K562 (cell line): ENCODE results near the gene C16orf89. TPM values are rescaled to one million over a fixed set of nuclear protein-coding genes. Genes with fewer than 3 reads are reported as not detected.

ENCODE experiments used
- ATAC-seq: fragments of 200-7000 bp; cut with Tn5 transposase; 3 replicates; pipeline ENCODE4 v1.9.1; 2020; ENCODE audit warnings: moderate library complexity
- BruUV-seq: library from RNA; stranded (reverse); fragments of 400-500 nt; replicated peaks from 2 replicates; lab custom pipeline; 2021; lab: Mats Ljungman, UMichigan
- CTCF ChIA-PET: fragments of 300-600 bp; formaldehyde crosslinking; extraction: SDS; loops from one replicate; lab custom pipeline; 2021; ENCODE audit warnings: low intra/inter-chr PET ratio; lab: Yijun Ruan, JAX
- POLR2A ChIA-PET: fragments of 300-600, 350-650 bp; sonication (Branson Sonifier 250); formaldehyde crosslinking; extraction: SDS; loops from one replicate; lab custom pipeline; 2021; ENCODE audit warnings: antibody characterized with exemption, inconsistent platforms; lab: Yijun Ruan, JAX
- DNase-seq, 4 experiments: peaks; one replicate each; pipeline versions ENCODE4 v3.0.0 to v3.0.0-alpha.2; 2011 to 2018; ENCODE audit warnings: low spot score in 3 of 4, mixed read lengths in 3 of 4; ENCODE audit errors: extremely low read depth in 1 of 4
- FAIRE-seq: peaks from 2 replicates; lab custom pipeline; 2011; peaks lifted over from hg19 to GRCh38; lab: Jason Lieb, UNC
- H2AFZ ChIP-seq: 2 replicates; pipeline ENCODE4 v1.6.0; 2011; ENCODE audit warnings: low read depth, low read length, control low read depth, inconsistent platforms
- H3K27ac ChIP-seq: fragments of 200-600 bp; 3 replicates; pipeline ENCODE4 v1.8.0; 2011; ENCODE audit warnings: low read depth, mild to moderate bottlenecking, control low read depth, inconsistent platforms, low read length, moderate library complexity, mixed read lengths; ENCODE audit errors: extremely low read depth
- H3K27me3 ChIP-seq, 2 experiments: fragments of 300-600 bp in 1 of 2; 2 replicates in 1 of 2; 3 replicates in 1 of 2; pipeline versions ENCODE4 v1.6.0 to v1.8.0; 2011; ENCODE audit warnings: inconsistent platforms in 2 of 2, low read length in 2 of 2, mild to moderate bottlenecking in 1 of 2, mixed read lengths in 1 of 2, moderate library complexity in 1 of 2; ENCODE audit not compliant: control insufficient read depth in 2 of 2, insufficient read depth in 2 of 2
- H3K36me3 ChIP-seq: fragments of 300-600 bp; 3 replicates; pipeline ENCODE4 v1.8.0; 2011; ENCODE audit warnings: mild to moderate bottlenecking, low read length, inconsistent platforms; ENCODE audit not compliant: control insufficient read depth, insufficient read depth
- H3K4me1 ChIP-seq, 2 experiments: fragments of 200-600 bp in 1 of 2; replicated peaks in 1 of 2; 2 replicates in 1 of 2; 3 replicates in 1 of 2; pipeline versions ENCODE4 v1.5.1 to v1.8.0; 2011; ENCODE audit warnings: inconsistent platforms in 2 of 2, low read length in 2 of 2, mild to moderate bottlenecking in 1 of 2, mixed read lengths in 1 of 2, moderate library complexity in 1 of 2; ENCODE audit not compliant: control insufficient read depth in 2 of 2, insufficient read depth in 2 of 2
- H3K4me2 ChIP-seq: 2 replicates; pipeline ENCODE4 v1.6.1; 2011; ENCODE audit warnings: low read length, control low read depth, inconsistent platforms, mixed read lengths; ENCODE audit not compliant: insufficient read depth
- H3K4me3 ChIP-seq: fragments of 200-600 bp; sonication (generic), shearing (Covaris generic); 2 replicates; pipeline ENCODE4 v1.5.1; 2016; ENCODE audit warnings: control low read depth, inconsistent platforms
- H3K79me2 ChIP-seq: fragments of 200-600 bp; 3 replicates; pipeline ENCODE4 v1.8.0; 2011; ENCODE audit warnings: low read length, inconsistent platforms; ENCODE audit not compliant: control insufficient read depth, insufficient read depth
- H3K9ac ChIP-seq, 2 experiments: 2 replicates each; pipeline versions ENCODE4 v1.6.0 to v1.6.1; 2011; ENCODE audit warnings: low read depth in 2 of 2, low read length in 2 of 2, control low read depth in 1 of 2, inconsistent platforms in 1 of 2, mild to moderate bottlenecking in 1 of 2, mixed read lengths in 1 of 2; ENCODE audit not compliant: insufficient read depth in 1 of 2
- H3K9me1 ChIP-seq: one replicate; pipeline ENCODE4 v1.6.0; 2011; ENCODE audit warnings: inconsistent platforms, mild to moderate bottlenecking, low read length, moderate library complexity; ENCODE audit not compliant: control insufficient read depth, insufficient read depth
- H3K9me3 ChIP-seq: replicated peaks from 2 replicates; pipeline ENCODE4 v1.5.1; 2011; ENCODE audit warnings: low read depth, low read length, inconsistent platforms; ENCODE audit not compliant: control insufficient read depth, insufficient read depth
- H4K20me1 ChIP-seq: replicated peaks from 2 replicates; pipeline ENCODE4 v1.6.1; 2011; ENCODE audit warnings: low read length, inconsistent platforms, mixed read lengths; ENCODE audit not compliant: control insufficient read depth, insufficient read depth
- BCOR ChIP-seq: fragments of 450-650 bp; IDR thresholded peaks from 2 replicates; pipeline ENCODE4 v1.6.1; 2016
- CAMTA2 ChIP-seq: fragments of 250-450 bp; sonication (Bioruptor Pico); conservative IDR thresholded peaks from 2 replicates; pipeline ENCODE4 v1.5.1; 2022
- COPS2 ChIP-seq: fragments of 450-650 bp; conservative IDR thresholded peaks from 2 replicates; pipeline ENCODE4 v1.6.1; 2016; ENCODE audit warnings: mild to moderate bottlenecking, moderate library complexity
- ESRRA ChIP-seq: fragments of 450-650 bp; IDR thresholded peaks from 2 replicates; pipeline ENCODE4 v1.6.1; 2014; ENCODE audit warnings: low read depth, mild to moderate bottlenecking, moderate library complexity, borderline replicate concordance
- GABPB1 ChIP-seq: sonication (generic); formaldehyde crosslinking; IDR thresholded peaks from 2 replicates; pipeline ENCODE4 v1.8.0; 2022; ENCODE audit warnings: mild to moderate bottlenecking, missing genetic modification reagents
- U2AF2 ChIP-seq: fragments of 200-400 bp; formaldehyde crosslinking; optimal IDR thresholded peaks from 2 replicates; pipeline ENCODE3; 2017; ENCODE audit warnings: low read depth, mild to moderate bottlenecking, low read length
- ZFP36 ChIP-seq: fragments of 150-350 bp; IDR thresholded peaks from 2 replicates; pipeline ENCODE4 v1.6.1; 2018; ENCODE audit warnings: low read length, low read depth; ENCODE audit not compliant: partially characterized antibody
- ZKSCAN8 ChIP-seq: fragments of 200-800 bp; sonication (Bioruptor generic); IDR thresholded peaks from 2 replicates; pipeline ENCODE4 v1.6.1; 2016; ENCODE audit warnings: missing genetic modification characterization, missing compliant biosample characterization
- ZNF408 ChIP-seq: fragments of 250-450 bp; sonication (Bioruptor Pico); IDR thresholded peaks from 2 replicates; pipeline ENCODE4 v1.4.0; 2020; ENCODE audit warnings: low read depth, mild to moderate bottlenecking, moderate library complexity
- WGBS: fragments of 100-300 bp; shearing (Covaris generic); methylation state at CpG from one replicate; pipeline ENCODE4 v1.1.6; 2016; ENCODE audit warnings: low coverage, mixed read lengths; ENCODE audit not compliant: insufficient coverage; ENCODE audit errors: missing lambda C conversion rate; 5-methylcytosine and 5-hydroxymethylcytosine counted together
- in situ Hi-C: fragments of 300-500 bp; cut with MboI; formaldehyde crosslinking; loops from 4 replicates; pipeline ENCODE4 v1.15.0; 2018; ENCODE audit warnings: inconsistent platforms, mixed read lengths
- intact Hi-C: fragments of 100-400 bp; cut with micrococcal nuclease; formaldehyde crosslinking; loops from 2 replicates; pipeline ENCODE4 v1.14.2; 2022
- polyA plus RNA-seq, 8 experiments: library from polyadenylated mRNA; depleted of rRNA in 4 of 8; stranded (reverse) in 5 of 8; unstranded in 3 of 8; fragments of >200 nt; fragmentation: Nextera tagmentation in 2 of 8; fragmentation: Illumina TruSeq in 1 of 8; extraction: Ambion mirVana in 2 of 8; extraction: Trizol in 1 of 8; gene quantifications; 2 replicates each; pipeline versions ENCODE4 v1.2.1 to v1.2.3, GENCODE V29; 2011 to 2014; ENCODE audit warnings: inconsistent platforms in 1 of 8, missing spikeins in 1 of 8
- total RNA-seq, 7 experiments: library from RNA; depleted of rRNA in 6 of 7; stranded (reverse); fragments of >200 nt in 6 of 7; fragmentation: Illumina TruSeq in 2 of 7; extraction: Trizol in 2 of 7; gene quantifications; 2 replicates each; pipeline versions ENCODE4 v1.2.1 to v1.2.3, GENCODE V29; 2011 to 2021; ENCODE audit warnings: low replicate concordance in 1 of 7
- TF ChIP-seq, protein P1 (sequence below): sonication (generic); formaldehyde crosslinking; IDR thresholded peaks from 2 replicates; pipeline ENCODE4 v1.8.1; 2022; ENCODE audit warnings: missing genetic modification reagents
- TF ChIP-seq, protein P2 (sequence below): sonication (generic); formaldehyde crosslinking; IDR thresholded peaks from 2 replicates; pipeline ENCODE4 v1.8.1; 2023; ENCODE audit warnings: mild to moderate bottlenecking, missing genetic modification reagents
- TF ChIP-seq, protein P3 (sequence below), 2 experiments: fragments of 150-350 bp in 1 of 2; IDR thresholded peaks; 2 replicates each; pipeline ENCODE4 v1.6.1; 2012 to 2016; ENCODE audit warnings: low read depth in 2 of 2, low read length in 2 of 2, mild to moderate bottlenecking in 1 of 2, moderate library complexity in 1 of 2
- TF ChIP-seq, protein P4 (sequence below): fragments of 450-650 bp; IDR thresholded peaks from 2 replicates; pipeline ENCODE4 v1.7.0; 2016; ENCODE audit warnings: borderline replicate concordance

C16orf89 gene
- total and polyA plus RNA-seq, 9 of the 15 experiments (the other 6 are each of a cell fraction or from before 2014, with no cell fraction given) = not detected

DNA sequence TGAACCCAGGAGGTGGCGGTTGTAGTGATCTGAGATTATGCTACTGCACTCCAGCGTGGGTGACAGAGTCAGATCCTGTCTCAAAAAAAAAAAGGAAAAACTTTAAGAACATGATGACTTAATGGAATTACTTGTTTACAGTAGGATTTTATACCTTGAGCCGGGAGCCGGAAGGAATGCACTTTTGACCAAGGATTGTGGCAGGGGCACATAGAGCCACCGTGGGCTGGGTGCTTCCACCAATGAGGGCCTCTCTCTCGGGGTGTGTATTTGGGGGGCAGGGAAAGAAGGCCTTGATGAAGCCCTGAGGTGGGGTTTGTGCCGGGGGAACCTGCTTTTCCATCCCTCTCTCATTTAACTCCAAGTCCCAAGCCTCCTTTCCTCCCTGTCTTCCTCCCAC, 25.3 kb downstream of the C16orf89 start:
- ATAC-seq (no peak), FAIRE-seq (no peak), DNase-seq (no peak)
- H4K20me1 ChIP-seq = peaks cover 15% of the 10 kb centered on the region
- no peaks in the 10 kb centered on the region for H3K79me2 ChIP-seq
- H3K36me3 ChIP-seq = no peaks in the 10 kb centered on the region
- no peak overlapping the region for H3K27ac ChIP-seq
- H3K9me1 ChIP-seq = no peaks in the 10 kb centered on the region
- no peaks in the 10 kb centered on the region for H3K9me3 ChIP-seq
- ChIA-PET POLR2A (no interaction called here), CTCF (no interaction called here)
- peaks cover 0 to 7% of the 10 kb centered on the region in 2 experiments; a peak in 3 of 5 replicates for H3K4me1 ChIP-seq
- BruUV-seq = no TSS peak
- no peak overlapping the region for H3K9ac ChIP-seq
- H3K4me2 ChIP-seq = no peak overlapping the region
- peaks cover 40 to 48% of the 10 kb centered on the region in 2 experiments; a peak in 4 of 5 replicates for H3K27me3 ChIP-seq
- in situ Hi-C loops = no loop called here
- no peak overlapping the region for H3K4me3 ChIP-seq
- intact Hi-C loops = no loop called here
- WGBS = 11% methylated on average over 6 of the region's 7 CpGs
- H2AFZ ChIP-seq = no peak overlapping the region
- no peak for TF ChIP-seq U2AF2
- TF ChIP-seq, protein P1, sequence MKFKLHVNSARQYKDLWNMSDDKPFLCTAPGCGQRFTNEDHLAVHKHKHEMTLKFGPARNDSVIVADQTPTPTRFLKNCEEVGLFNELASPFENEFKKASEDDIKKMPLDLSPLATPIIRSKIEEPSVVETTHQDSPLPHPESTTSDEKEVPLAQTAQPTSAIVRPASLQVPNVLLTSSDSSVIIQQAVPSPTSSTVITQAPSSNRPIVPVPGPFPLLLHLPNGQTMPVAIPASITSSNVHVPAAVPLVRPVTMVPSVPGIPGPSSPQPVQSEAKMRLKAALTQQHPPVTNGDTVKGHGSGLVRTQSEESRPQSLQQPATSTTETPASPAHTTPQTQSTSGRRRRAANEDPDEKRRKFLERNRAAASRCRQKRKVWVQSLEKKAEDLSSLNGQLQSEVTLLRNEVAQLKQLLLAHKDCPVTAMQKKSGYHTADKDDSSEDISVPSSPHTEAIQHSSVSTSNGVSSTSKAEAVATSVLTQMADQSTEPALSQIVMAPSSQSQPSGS = no peak
- no peak for TF ChIP-seq ZFP36
- TF ChIP-seq, protein P2, sequence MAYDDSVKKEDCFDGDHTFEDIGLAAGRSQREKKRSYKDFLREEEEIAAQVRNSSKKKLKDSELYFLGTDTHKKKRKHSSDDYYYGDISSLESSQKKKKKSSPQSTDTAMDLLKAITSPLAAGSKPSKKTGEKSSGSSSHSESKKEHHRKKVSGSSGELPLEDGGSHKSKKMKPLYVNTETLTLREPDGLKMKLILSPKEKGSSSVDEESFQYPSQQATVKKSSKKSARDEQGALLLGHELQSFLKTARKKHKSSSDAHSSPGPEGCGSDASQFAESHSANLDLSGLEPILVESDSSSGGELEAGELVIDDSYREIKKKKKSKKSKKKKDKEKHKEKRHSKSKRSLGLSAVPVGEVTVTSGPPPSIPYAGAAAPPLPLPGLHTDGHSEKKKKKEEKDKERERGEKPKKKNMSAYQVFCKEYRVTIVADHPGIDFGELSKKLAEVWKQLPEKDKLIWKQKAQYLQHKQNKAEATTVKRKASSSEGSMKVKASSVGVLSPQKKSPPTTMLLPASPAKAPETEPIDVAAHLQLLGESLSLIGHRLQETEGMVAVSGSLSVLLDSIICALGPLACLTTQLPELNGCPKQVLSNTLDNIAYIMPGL (CRISPR knock-in tag) = no peak
- TF ChIP-seq, protein P3, sequence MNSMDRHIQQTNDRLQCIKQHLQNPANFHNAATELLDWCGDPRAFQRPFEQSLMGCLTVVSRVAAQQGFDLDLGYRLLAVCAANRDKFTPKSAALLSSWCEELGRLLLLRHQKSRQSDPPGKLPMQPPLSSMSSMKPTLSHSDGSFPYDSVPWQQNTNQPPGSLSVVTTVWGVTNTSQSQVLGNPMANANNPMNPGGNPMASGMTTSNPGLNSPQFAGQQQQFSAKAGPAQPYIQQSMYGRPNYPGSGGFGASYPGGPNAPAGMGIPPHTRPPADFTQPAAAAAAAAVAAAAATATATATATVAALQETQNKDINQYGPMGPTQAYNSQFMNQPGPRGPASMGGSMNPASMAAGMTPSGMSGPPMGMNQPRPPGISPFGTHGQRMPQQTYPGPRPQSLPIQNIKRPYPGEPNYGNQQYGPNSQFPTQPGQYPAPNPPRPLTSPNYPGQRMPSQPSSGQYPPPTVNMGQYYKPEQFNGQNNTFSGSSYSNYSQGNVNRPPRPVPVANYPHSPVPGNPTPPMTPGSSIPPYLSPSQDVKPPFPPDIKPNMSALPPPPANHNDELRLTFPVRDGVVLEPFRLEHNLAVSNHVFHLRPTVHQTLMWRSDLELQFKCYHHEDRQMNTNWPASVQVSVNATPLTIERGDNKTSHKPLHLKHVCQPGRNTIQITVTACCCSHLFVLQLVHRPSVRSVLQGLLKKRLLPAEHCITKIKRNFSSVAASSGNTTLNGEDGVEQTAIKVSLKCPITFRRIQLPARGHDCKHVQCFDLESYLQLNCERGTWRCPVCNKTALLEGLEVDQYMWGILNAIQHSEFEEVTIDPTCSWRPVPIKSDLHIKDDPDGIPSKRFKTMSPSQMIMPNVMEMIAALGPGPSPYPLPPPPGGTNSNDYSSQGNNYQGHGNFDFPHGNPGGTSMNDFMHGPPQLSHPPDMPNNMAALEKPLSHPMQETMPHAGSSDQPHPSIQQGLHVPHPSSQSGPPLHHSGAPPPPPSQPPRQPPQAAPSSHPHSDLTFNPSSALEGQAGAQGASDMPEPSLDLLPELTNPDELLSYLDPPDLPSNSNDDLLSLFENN (IDR thresholded peaks at IDR 0.05; ENCODE audit: low read depth in 2 of 2, low read length in 2 of 2) = no peak
- no peak for TF ChIP-seq ZKSCAN8 (CRISPR knock-in tag)
- no peak for TF ChIP-seq COPS2
- TF ChIP-seq, protein P4, sequence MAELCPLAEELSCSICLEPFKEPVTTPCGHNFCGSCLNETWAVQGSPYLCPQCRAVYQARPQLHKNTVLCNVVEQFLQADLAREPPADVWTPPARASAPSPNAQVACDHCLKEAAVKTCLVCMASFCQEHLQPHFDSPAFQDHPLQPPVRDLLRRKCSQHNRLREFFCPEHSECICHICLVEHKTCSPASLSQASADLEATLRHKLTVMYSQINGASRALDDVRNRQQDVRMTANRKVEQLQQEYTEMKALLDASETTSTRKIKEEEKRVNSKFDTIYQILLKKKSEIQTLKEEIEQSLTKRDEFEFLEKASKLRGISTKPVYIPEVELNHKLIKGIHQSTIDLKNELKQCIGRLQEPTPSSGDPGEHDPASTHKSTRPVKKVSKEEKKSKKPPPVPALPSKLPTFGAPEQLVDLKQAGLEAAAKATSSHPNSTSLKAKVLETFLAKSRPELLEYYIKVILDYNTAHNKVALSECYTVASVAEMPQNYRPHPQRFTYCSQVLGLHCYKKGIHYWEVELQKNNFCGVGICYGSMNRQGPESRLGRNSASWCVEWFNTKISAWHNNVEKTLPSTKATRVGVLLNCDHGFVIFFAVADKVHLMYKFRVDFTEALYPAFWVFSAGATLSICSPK = no peak
- no peak for TF ChIP-seq CAMTA2 (CRISPR knock-in tag)
- no peak for TF ChIP-seq ESRRA
- TF ChIP-seq ZNF408 (CRISPR knock-in tag) = no peak
- no peak for TF ChIP-seq BCOR
- no peak for TF ChIP-seq GABPB1
